IMR-90 (cell line): ENCODE results near the gene PAX8. TPM values are rescaled to one million over a fixed set of nuclear protein-coding genes. Genes with fewer than 3 reads are reported as not detected.

Source experiments
- ATAC-seq: fragments of 200-7000 bp; cut with Tn5 transposase; 2 replicates; pipeline ENCODE4 v1.9.1; 2020; ENCODE audit warnings: low read depth, mild to moderate bottlenecking, moderate library complexity
- BruUV-seq: library from RNA; stranded (reverse); fragments of 400-500 nt; replicated peaks from 2 replicates; lab custom pipeline; 2021; lab: Mats Ljungman, UMichigan
- CTCF ChIA-PET: fragments of 300-600 bp; formaldehyde crosslinking; extraction: SDS; loops from one replicate; lab custom pipeline; 2021; ENCODE audit warnings: antibody characterized with exemption; lab: Yijun Ruan, JAX
- POLR2A ChIA-PET: fragments of 300-600 bp; sonication (Branson Sonifier 250); formaldehyde crosslinking; loops from one replicate; lab custom pipeline; 2022; ENCODE audit warnings: antibody characterized with exemption; ENCODE audit not compliant: unreplicated experiment; lab: Charles Lee
- DNase-seq: peaks from one replicate; pipeline ENCODE4 v3.0.0; 2013
- H2AFZ ChIP-seq: replicated peaks from 2 replicates; pipeline ENCODE3; 2013; ENCODE audit warnings: low read length, mild to moderate bottlenecking; ENCODE audit not compliant: poor library complexity
- H2AK5ac ChIP-seq: 2 replicates; pipeline ENCODE4 v1.6.1; 2013; ENCODE audit warnings: low read depth, low read length, inconsistent platforms
- H2AK9ac ChIP-seq: replicated peaks from 2 replicates; pipeline ENCODE3; 2013; ENCODE audit warnings: mild to moderate bottlenecking, low read depth, low read length, moderate library complexity; ENCODE audit not compliant: poor library complexity
- H2BK120ac ChIP-seq: 2 replicates; pipeline ENCODE4 v1.6.1; 2013; ENCODE audit warnings: low read depth, low read length, inconsistent platforms
- H2BK15ac ChIP-seq: 3 replicates; pipeline ENCODE4 v1.6.1; 2013; ENCODE audit warnings: low read depth, low read length, inconsistent platforms
- H2BK20ac ChIP-seq: 2 replicates; pipeline ENCODE4 v1.6.1; 2013; ENCODE audit warnings: low read depth, mild to moderate bottlenecking, inconsistent platforms, low read length, moderate library complexity
- H2BK5ac ChIP-seq: 2 replicates; pipeline ENCODE4 v1.6.1; 2013; ENCODE audit warnings: mild to moderate bottlenecking, low read depth, low read length, inconsistent platforms; ENCODE audit not compliant: poor library complexity, severe bottlenecking
- H3K14ac ChIP-seq: replicated peaks from 2 replicates; pipeline ENCODE4 v1.6.1; 2013; ENCODE audit warnings: low read depth, low read length, inconsistent platforms
- H3K18ac ChIP-seq: 2 replicates; pipeline ENCODE4 v1.6.1; 2013; ENCODE audit warnings: low read depth, low read length, control low read depth
- H3K23ac ChIP-seq: 2 replicates; pipeline ENCODE4 v1.6.1; 2013; ENCODE audit warnings: low read depth, low read length, inconsistent platforms
- H3K27ac ChIP-seq: 2 replicates; pipeline ENCODE4 v1.5.1; 2013; ENCODE audit warnings: mild to moderate bottlenecking, control low read depth, low read length; ENCODE audit not compliant: insufficient read depth
- H3K27me3 ChIP-seq: 2 replicates; pipeline ENCODE4 v1.6.1; 2013; ENCODE audit warnings: low read length; ENCODE audit not compliant: control insufficient read depth, insufficient read depth
- H3K36me3 ChIP-seq: 2 replicates; pipeline ENCODE4 v1.6.1; 2013; ENCODE audit warnings: low read length, mixed read lengths; ENCODE audit not compliant: control insufficient read depth, insufficient read depth
- H3K4ac ChIP-seq: 2 replicates; pipeline ENCODE4 v1.6.1; 2013; ENCODE audit warnings: low read depth, low read length, inconsistent platforms
- H3K4me1 ChIP-seq: 2 replicates; pipeline ENCODE4 v1.6.1; 2013; ENCODE audit warnings: low read length, mixed read lengths; ENCODE audit not compliant: control insufficient read depth, insufficient read depth
- H3K4me2 ChIP-seq: 2 replicates; pipeline ENCODE4 v1.6.1; 2013; ENCODE audit warnings: low read depth, mild to moderate bottlenecking, control low read depth, low read length, moderate library complexity
- H3K4me3 ChIP-seq: 2 replicates; pipeline ENCODE4 v1.5.1; 2013; ENCODE audit warnings: low read depth, mild to moderate bottlenecking, control low read depth, low read length, moderate library complexity; ENCODE audit not compliant: insufficient read depth
- H3K56ac ChIP-seq: 2 replicates; pipeline ENCODE4 v1.6.1; 2013; ENCODE audit warnings: low read length, inconsistent platforms; ENCODE audit not compliant: insufficient read depth; ENCODE audit errors: extremely low read depth
- H3K79me1 ChIP-seq, 2 experiments: 2 replicates each; pipeline ENCODE4 v1.6.1; 2013; ENCODE audit warnings: low read length in 2 of 2, inconsistent platforms in 1 of 2, low read depth in 1 of 2
- H3K9ac ChIP-seq: 2 replicates; pipeline ENCODE4 v1.6.1; 2013; ENCODE audit warnings: low read depth, low read length, control low read depth
- H3K9me1 ChIP-seq: 2 replicates; pipeline ENCODE4 v1.6.1; 2013; ENCODE audit warnings: low read length, inconsistent platforms; ENCODE audit not compliant: insufficient read depth
- H3K9me3 ChIP-seq: 2 replicates; pipeline ENCODE4 v1.6.1; 2013; ENCODE audit warnings: low read length; ENCODE audit not compliant: control insufficient read depth, insufficient read depth
- H4K20me1 ChIP-seq: 2 replicates; pipeline ENCODE4 v1.6.1; 2013; ENCODE audit warnings: low read length, inconsistent platforms; ENCODE audit not compliant: insufficient read depth
- H4K5ac ChIP-seq: 2 replicates; pipeline ENCODE4 v1.6.1; 2013; ENCODE audit warnings: mild to moderate bottlenecking, low read depth, low read length, control low read depth
- H4K8ac ChIP-seq, 2 experiments: 2 replicates each; pipeline ENCODE4 v1.6.1; 2013; ENCODE audit warnings: low read depth in 2 of 2, low read length in 2 of 2, control low read depth in 1 of 2, inconsistent platforms in 1 of 2
- H4K91ac ChIP-seq: 2 replicates; pipeline ENCODE4 v1.6.1; 2013; ENCODE audit warnings: low read depth, low read length, inconsistent platforms; ENCODE audit not compliant: insufficient read depth
- CEBPB ChIP-seq: IDR thresholded peaks from 2 replicates; pipeline ENCODE4 v1.6.1; 2012; ENCODE audit warnings: low read depth, low read length, improper control_type of control experiment
- ELK1 ChIP-seq: fragments of 150-350 bp; IDR thresholded peaks from 2 replicates; pipeline ENCODE4 v1.6.1; 2016; ENCODE audit warnings: low read depth, mild to moderate bottlenecking, low read length, moderate library complexity, borderline replicate concordance
- WGBS, 2 experiments: methylation state at CpG; one replicate each; pipeline versions ENCODE4 v1.1.5 to v1.1.7; 2013; ENCODE audit warnings: missing lambda C conversion rate in 2 of 2; ENCODE audit not compliant: insufficient read length in 1 of 2; ENCODE audit errors: extremely low coverage in 2 of 2; 5-methylcytosine and 5-hydroxymethylcytosine counted together
- dilution Hi-C: fragments of 300-500 bp; cut with HindIII; formaldehyde crosslinking; loops from one replicate; pipeline ENCODE4 v1.14.3; 2018; ENCODE audit warnings: low sequenced_read_pairs; ENCODE audit not compliant: unreplicated experiment
- in situ Hi-C: fragments of 300-500 bp; cut with MboI; formaldehyde crosslinking; loops from 3 replicates; pipeline ENCODE4 v1.14.3; 2019; ENCODE audit warnings: low sequenced_read_pairs, inconsistent platforms, mixed read lengths
- intact Hi-C: fragments of 100-400 bp; cut with micrococcal nuclease; formaldehyde crosslinking; loops from 2 replicates; pipeline ENCODE4 v1.10.0; 2022
- polyA plus RNA-seq, 3 experiments: library from polyadenylated mRNA; depleted of rRNA; stranded (reverse); fragments of >200 nt; gene quantifications; 2 replicates each; pipeline ENCODE4 v1.2.3, GENCODE V29; 2012; ENCODE audit warnings: low replicate concordance in 1 of 3
- total RNA-seq: library from RNA; depleted of rRNA; stranded (reverse); fragments of >200 nt; gene quantifications from 2 replicates; pipeline ENCODE4 v1.2.3, GENCODE V29; 2012

PAX8 gene
- total and polyA plus RNA-seq, 2 of the 4 experiments (the other 2 are of a cell fraction): 0.18 to 1.5 TPM

DNA sequence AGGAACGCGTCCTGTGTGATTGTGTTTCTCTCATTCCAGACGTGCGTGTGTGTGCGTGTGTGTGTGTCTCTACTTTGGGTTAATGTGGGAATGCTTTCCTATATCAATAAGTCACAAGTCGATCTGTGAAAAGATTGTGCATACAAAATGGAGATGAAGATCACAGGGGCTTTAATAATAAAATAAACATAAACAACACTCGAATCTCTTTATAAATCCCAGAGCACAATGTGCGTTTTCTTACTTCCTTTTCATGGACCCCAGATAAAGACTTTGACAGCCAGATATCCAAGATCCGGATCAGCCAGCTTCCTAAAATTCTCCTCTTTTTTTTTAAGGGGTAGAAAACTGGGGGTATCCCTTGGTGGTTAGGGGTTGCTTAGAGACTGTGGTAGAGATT, 4.7 kb downstream of the PAX8 start:
- ATAC-seq (no peak), DNase-seq (no peak)
- Histone ChIP-seq H3K4me1 (no peaks in the 10 kb centered on the region), H3K9me1 (no peaks in the 10 kb centered on the region; the same call in 1 of the 2 replicates), H4K8ac (no peak overlapping the region), H3K36me3 (no peaks in the 10 kb centered on the region), H3K56ac (no peak overlapping the region), H4K5ac (no peak overlapping the region), H4K20me1 (no peaks in the 10 kb centered on the region), H2BK5ac (no peak overlapping the region), H2BK120ac (no peak overlapping the region), H3K4ac (no peak overlapping the region), H3K14ac (no peak overlapping the region), H3K79me1 (no peaks in the 10 kb centered on the region), H3K27me3 (peaks cover 85% of the 10 kb centered on the region), H2AK5ac (no peak overlapping the region), H3K27ac (no peak overlapping the region), H2AK9ac (no peak overlapping the region), H4K91ac (no peak overlapping the region), H3K23ac (no peak overlapping the region), H3K9ac (no peak overlapping the region), H3K18ac (no peak overlapping the region), H2BK20ac (no peak overlapping the region), H3K4me3 (no peak overlapping the region), H3K9me3 (no peaks in the 10 kb centered on the region; the same call in 1 of the 2 replicates), H2BK15ac (no peak overlapping the region), H2AFZ (no peak overlapping the region), H3K4me2 (no peak overlapping the region)
- ChIA-PET POLR2A (no interaction called here), CTCF (no interaction called here)
- intact Hi-C loops: no loop called here
- no peak for TF ChIP-seq ELK1
- no peak for TF ChIP-seq CEBPB
- 40% methylated on average over 2 of the region's 9 CpGs; no CpG with 5 or more reads in 1 of the 2 experiments for WGBS, 2 experiments
- no TSS peak for BruUV-seq
- dilution Hi-C loops: no loop called here
- in situ Hi-C loops: no loop called here
